Measurements from ENCODE around the gene ZSWIM7.
"Not testable (repeated sequence)": the region's sequence is repeated elsewhere in the genome, so short reads cannot be mapped to it uniquely, and the experiment has no call there.

ZSWIM7 gene

DNA sequence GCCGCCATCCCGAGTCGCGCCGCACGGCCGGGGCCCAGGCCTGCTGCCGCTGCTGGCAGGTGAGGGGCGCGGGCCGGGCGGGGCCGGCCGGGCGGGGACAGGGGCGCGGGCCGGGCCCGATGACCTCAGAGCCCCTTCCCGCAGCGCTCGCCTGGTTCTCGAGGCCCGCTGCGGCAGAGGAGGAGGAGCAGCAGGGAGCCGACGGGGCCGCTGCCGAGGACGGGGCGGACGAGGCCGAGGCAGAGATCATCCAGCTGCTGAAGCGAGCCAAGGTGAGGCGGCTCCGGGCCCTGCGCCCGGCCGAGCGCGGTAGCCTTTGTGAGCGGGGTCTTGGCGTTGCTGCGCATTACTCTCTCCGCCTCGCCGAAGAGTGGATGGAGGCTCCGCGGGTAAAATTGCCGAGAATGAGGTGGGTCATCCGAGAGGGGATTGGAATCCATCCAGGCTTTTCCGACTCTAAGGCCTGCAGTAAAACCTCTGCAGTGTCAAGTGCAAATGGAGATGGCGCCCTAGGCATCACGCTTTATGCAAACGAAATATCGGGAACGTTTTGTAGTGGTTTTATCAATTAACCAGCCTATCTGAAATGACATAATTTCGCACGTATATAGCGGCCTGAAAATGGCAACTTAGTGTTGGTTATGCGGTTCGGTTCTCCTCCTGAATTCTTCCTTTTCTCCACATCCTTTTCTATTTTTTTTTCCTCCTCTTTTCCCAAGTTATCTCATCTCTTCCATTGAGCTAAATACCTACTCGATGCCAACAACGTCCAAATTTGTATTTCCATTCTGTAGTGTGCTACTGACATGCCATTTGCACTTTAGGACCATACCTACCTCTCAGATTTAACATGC, 697 bp upstream of the ZSWIM7 start:
- peak in 1 of 2 donors; percentile 8 for DNase-seq (ENCODE audit: low read depth in 2 of 2)

DNA sequence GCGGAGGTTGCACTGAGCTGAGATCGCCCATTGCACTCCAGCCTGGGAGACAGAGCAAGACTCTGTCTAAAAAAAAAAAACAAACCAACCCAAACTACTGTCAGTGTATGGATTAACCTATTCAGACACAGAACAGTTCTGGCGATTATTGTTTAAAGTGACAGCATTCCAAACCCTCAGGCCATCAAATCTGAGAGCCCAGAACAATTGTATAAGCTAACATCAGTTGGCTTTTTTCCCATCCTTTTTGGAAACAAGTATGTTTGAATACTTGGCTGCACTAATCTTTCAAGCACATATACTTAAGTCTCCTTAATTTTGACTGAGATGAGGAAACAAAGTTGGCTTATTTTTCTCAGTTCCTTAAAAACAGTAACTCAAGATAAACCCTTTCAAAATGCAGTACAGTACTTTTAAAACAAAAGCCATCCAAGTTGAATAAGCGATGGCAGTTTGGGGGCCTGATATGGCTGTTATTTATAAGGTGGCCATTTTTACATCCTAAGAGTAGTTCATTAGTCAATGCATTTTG, 1.4 kb downstream of the ZSWIM7 start:
- no peak for DNase-seq (ENCODE audit: low read depth in 2 of 2)

DNA sequence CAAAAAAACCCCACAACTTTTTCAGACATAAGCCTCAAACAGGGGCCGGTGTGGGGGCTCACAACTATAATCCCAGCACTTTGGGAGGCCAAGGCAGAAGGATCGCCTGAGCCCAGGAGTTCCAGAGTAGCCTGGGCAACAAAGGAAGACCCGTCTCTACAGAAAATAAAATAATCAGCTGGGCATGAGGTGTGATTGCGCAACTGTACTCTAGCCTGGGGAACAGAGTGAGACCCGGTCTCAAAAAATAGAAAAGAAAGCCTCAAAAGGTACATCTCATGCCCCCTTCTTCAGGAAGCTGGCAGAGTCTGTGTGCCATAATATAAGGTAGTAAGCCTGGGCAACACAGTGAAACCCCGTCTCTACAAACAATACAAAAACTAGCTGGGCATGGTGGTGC, 3.2 kb downstream of the ZSWIM7 start:
- DNase-seq (ENCODE audit: low read depth in 2 of 2), result no peak

DNA sequence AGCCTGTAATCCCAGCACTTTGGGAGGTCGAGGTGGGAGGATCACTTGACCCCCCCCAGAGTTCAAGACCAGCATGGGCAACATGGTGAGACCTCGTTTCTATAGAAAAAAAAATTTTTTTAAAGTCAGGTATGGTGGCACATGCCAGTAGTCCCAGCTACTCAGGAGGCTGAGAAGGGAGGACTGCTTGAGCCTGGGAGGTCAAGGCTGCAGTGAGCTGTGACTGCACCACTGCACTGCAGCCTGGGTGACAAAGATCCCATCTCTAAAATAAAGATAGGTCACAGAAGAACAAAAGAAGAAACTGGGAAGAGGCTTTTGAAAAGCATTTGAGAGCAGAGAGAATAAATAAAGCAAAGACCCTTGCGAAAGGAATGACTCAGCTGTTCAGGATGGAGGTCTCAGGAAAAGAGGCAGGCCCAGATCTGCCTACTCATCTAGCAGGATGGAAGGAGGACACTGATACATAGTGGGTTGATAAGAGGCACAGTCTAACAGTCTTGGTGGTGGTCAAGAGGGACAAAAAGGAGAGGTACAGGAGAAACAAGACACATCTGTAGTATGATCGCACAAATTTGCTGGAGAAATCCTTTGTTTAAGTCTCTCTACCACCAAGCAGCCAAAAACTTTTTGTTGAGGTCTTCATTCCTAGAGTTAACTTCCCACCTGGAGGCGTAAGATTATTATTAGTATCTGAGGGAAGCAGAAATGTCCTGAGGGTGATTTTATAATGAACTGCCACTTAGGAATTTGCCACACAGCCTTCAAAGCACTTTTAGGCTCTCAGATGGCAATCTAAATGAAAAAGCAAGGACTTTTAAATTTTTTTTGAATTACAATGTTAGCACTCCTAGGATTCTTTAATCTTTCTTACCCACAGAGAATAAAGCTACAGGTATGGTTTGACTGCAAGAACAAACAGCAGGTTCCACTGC, 17.6 kb downstream of the ZSWIM7 start:
- DNase-seq (ENCODE audit: low read depth in 2 of 2), result no peak

DNA sequence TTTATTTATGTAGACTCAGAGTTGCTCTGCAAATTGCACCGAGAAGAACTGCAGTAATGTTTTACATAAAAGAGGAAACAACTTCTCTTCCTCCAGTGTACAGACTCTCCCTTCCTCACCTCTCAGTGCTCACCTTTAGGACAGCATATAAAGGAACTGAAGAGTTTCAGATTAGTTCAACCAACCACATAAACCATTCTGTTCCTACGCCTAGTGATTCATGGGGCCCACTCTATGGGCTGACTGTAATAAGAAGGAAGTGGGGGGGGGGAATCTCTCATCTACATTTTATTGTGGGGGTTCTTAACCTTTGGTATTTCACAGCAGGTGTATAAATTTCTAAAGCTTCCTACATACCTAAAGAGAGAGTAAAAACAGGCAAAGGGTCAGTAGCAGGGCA, 18.3 kb downstream of the ZSWIM7 start:
- DNase-seq (ENCODE audit: low read depth in 2 of 2), result no peak

DNA sequence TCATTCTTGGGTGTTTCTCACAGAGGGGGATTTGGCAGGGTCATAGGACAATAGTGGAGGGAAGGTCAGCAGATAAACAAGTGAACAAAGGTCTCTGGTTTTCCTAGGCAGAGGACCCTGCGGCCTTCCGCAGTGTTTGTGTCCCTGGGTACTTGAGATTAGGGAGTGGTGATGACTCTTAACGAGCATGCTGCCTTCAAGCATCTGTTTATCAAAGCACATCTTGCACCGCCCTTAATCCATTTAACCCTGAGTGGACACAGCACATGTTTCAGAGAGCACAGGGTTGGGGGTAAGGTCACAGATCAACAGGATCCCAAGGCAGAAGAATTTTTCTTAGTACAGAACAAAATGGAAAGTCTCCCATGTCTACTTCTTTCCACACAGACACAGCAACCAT, 20.5 kb downstream of the ZSWIM7 start:
- DNase-seq (ENCODE audit: low read depth in 2 of 2), result not testable (repeated sequence)

DNA sequence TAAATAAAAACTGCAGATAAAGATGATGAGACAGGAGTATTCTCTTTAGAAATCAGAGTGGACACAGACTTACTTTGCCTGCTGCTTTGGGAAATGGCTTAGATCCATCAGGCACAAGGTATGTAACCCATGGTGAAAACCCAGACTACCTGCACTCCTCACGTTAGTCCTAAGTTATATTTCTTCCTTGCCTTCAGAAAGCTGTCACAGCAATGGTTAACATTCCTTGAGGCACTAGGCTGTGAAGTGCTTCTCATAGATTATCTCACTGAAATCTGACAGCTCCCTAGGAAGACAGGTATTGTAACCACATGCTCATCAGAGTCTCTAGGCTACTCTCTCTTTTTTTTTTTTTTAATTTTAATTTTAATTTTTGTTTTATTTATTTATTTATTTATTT, 20.9 kb downstream of the ZSWIM7 start:
- no peak for DNase-seq (ENCODE audit: low read depth in 2 of 2)

DNA sequence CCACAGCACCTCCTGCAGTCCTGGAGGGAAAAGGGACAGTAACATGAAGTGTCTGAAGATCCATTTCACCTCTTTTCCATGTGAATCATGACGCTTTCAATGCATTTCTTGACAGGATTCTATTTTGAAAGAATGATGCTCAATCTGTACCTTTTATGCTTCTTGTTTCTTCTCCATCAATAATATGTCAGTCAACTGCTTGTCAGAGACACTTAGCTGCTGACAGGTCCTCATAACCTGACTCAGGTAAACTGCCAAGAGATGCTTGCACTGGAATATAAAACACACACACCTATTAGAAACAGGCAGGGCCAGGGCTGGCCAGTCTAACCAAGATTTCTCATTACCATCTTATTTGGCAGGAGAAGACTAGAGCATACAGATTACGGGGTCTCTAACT, 21.6 kb downstream of the ZSWIM7 start:
- no peak for DNase-seq (ENCODE audit: low read depth in 2 of 2)

DNA sequence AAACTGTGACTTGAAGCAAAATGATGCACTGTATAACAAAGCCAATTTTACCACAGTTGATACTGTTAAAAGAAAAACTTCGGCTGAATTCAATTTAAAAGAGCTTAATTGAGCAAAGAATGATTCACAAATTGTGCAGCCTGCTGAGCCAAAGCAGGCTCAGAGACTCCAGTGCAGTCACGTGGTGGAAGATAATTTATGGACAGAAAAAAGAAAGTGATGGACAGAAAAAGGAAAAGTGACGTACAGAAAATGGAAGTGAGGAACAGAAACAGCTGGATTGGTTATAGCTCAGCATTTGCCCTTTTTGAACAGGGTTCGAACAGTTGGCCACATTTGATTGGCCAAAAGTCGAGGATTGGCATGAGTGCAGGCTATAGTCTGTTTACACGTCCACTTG, 25.7 kb downstream of the ZSWIM7 start:
- DNase-seq (ENCODE audit: low read depth in 2 of 2), result no peak

DNA sequence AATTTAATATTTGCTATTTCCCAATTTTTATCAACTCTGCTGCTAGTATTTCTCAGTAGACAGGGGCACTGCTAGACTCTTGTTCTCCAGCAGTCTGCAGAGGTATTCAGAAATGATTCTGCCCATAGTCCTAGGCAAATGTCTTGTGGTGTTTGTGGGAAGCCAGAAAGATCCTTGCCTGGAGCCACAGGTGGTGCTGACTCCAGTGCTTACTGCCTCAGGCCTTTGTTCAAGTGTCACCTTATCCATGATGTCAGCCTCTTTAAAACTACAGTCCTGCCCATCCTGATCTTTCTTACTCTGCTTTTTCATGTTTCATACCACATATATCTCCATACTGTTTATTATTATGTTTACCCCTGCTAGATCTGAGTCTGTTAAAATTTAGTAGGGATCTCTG, 26.5 kb downstream of the ZSWIM7 start:
- no peak for DNase-seq (ENCODE audit: low read depth in 2 of 2)

DNA sequence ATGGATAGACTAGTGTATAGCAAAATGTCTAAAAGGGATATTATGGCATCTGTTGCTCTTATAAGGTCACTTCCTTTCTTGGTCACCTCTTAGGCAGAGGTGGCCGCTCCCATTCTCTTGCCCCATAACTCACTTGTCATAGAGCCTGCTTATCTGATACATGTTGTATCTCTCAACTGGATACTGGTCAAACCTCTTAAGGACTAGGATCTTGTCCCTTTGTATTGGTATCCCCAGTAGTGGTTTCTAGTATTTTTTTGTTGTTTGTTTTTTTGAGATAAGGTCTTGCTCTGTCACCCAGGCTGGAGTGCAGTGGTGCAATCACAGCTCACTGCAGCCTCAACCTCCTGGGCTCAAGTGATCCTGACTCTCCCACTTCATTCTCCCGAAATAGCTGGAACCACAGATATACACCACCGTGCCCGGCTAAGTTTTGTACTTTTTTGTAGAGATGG, 27.0 kb downstream of the ZSWIM7 start:
- no peak for DNase-seq (ENCODE audit: low read depth in 2 of 2)

DNA sequence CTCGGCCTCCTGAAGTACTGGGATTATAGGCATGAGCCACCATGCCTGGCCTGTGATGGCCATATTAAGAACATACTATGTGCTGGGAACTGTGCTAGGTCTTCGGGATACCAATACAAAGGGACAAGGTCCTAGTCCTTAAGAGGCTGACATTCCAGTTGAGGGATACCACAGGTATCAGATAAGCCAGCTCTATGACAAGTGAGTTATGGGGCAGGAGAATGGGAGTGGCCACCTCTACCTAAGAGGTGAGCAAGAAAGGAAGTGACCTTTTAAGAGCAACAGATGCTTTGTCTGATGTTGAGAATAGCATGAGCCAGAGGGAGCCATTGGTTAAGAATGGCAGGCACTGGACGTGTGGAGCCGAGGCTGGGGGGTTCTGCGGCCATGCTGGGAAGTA, 27.6 kb downstream of the ZSWIM7 start:
- no peak for DNase-seq (ENCODE audit: low read depth in 2 of 2)

DNA sequence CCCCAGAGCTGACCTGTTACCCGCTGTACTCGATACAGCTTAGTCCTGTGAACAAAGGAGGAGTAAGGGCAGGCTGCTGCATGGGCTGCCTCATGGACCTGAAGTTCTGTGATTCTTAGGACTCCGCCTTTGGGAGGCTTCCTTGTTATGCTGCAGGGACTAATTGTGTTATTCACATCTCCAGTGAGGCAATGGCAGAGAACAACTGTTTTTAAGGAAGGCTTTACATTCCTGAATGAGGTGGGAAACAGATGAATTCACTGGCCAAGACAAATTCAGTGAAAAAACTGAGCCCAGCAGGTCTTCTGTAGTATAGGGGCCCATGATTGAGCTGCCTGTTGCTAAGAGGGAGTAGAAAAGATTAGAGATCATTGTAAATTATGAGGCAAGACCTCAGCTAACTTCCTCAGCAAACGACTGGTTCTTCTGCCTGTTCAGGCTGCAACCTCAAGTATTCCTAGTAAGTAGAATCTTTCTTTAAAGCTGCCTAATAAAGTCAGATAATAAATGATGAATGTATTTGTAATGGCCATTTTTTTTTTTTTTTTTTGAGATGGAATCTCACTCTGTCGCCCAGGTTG, 28.3 kb downstream of the ZSWIM7 start:
- no peak for DNase-seq (ENCODE audit: low read depth in 2 of 2)

DNA sequence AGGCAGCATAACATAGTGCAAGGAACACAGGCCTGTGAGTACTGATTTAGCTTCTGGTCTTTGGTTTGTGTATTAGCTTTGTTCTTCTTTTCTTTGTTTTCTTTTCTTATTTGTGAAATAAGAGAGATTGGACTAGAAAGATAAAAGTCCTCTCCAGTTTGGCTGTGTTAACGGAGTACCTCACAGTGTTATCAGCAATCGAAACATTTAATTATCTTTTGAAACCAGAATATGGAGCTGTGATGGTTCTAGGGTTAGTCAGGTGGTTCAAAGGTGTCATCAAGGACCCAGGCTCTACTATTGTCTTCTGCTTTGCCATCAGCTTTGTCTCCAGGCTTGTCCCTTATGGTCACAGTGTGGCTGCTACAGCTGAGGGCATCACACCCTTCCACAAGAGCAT, 29.0 kb downstream of the ZSWIM7 start:
- DNase-seq (ENCODE audit: low read depth in 2 of 2), result no peak

DNA sequence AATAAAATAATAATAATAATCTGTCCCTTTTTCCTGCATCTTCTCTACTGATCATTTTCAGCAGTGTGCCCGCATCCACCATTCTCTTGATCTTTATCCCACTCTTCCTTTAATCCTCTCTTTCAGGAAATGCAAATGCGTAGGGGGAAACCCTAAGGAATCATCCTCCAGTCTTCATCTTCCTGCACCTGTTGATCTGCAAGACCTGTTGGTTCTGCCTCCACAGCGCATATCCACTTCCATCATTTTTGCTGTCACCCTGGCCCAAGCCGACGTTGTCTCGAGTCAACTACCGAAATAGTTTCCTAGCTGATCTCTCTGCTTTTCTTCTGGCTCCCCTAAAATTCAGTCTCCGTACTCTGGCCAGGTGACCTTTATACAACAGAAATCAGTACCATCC, 30.0 kb downstream of the ZSWIM7 start:
- no peak for DNase-seq (ENCODE audit: low read depth in 2 of 2)

DNA sequence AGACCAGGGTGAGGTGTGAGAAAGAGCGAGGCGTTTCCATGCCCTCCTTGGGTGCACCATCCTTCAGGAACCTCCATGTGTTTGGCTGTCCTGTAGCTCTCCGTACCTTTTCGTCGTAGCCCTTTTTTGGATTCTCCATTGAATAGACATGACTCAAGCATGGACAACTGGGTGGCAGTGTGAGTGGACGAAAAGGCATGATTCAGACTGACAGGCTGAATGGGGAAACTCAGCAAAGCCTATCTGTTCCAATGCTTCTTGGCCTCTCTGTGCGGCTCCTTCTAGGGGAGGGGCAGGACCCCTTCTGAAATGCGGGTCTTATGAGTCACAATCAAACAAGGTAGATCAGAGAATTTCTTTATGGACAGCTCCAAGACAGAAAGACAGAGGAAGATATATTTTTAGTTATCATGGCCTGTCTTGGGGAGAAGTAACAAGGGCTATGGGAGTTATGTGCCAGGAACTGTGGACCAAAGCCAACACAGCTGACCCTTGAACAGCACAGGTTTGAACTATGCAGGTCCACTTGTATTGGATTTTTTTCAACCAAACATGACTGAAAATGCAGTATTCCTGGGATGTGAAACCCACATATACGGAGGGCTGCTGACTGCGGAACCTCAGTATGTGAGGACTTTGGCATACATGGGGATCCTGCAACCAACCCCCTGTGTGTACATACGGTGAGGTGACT, 31.7 kb downstream of the ZSWIM7 start:
- no peak for DNase-seq (ENCODE audit: low read depth in 2 of 2)

DNA sequence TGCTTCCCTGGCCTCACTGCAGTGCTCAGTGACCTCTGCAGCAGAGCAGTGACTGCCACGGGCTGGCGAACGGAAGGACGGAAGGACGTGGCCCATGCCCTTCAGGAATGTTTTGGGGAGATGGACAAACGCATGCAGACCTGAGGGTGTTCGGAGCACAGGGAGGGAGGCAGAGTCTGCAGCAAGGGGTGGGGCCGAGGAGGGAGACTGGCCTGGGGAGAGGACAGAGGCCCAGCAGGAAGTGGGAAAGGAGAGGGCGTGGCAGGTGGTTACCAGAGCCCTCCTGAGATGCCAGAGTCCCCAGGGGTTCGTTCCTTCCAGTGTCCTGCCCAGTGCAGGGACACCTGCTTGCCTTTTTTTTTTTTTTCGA, 32.6 kb downstream of the ZSWIM7 start:
- no peak for DNase-seq (ENCODE audit: low read depth in 2 of 2)

DNA sequence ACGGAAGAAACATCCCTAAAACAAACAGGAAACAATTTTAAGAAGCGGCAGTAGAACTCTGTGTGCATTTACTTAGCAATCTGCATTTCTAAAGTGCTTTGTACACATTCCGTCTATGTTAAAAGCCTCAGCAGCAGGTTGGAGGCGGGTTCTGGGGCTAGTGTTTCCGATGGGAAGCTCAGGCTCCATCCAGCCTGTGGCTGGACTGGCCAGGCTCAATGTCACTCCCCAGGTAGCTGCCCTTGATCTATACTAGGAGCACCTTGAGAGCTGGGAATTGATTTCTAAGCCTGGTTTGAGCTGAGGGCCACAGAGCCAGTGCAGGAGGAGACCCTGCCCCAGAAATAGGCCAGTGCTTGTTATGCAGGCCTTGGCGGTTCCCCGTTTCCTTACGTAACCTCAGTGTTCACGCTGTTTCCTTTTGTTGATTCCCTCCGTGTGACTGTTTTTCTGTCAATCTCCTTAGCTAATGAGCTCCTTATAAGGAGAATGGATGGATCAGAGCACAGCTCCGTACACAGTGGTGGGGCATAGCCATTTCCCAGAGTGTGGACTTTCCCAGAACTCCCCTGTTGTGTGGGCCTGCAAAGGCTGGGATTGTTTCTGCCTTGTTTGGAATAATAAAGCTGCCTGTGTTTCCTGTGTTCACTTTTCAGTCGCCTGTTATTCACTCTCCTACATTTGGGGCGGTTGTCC, 33.2 kb downstream of the ZSWIM7 start:
- DNase-seq (ENCODE audit: low read depth in 2 of 2), result no peak

DNA sequence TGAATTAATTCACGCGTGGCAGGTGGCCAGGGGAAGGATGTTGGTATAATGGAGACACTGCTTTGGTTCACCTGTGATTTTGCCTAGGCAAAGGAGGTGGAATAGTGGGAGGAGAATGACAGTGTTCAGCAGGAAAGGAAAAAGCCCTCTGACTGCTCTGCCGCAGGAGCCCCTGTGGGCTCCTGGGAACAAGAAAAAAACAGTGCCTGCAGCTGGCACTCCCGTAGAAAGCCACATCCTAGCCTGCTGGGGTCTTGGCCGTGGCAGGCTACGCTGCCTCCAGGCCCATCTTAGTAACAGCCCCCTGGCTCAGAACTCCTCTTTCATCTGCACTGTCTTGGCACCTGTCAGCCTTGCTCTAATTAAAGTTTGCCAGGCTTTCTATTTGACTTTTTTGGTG, 34.0 kb downstream of the ZSWIM7 start:
- no peak for DNase-seq (ENCODE audit: low read depth in 2 of 2)

DNA sequence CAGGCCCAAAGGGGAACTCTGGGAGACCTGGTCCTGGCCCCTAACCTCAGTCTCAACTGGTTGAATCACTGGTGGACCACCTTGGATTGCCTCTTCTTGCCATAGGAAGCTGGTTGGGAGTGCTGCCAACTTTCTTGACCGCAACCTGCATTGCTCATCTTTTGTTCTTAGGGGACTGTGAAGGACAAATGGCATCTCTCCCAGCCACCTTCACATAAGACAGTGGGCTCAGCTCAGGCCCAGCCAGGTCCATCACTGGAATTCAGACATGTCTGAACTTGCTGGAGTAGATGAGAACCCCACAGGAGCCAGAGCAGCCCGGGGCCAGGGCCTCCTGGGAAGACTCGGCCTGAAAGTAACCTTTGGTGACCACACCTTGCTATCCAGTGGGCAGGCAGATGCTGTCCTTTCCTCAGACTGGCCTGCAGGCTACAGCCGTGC, 35.8 kb downstream of the ZSWIM7 start:
- DNase-seq (ENCODE audit: low read depth in 2 of 2), result no peak

DNA sequence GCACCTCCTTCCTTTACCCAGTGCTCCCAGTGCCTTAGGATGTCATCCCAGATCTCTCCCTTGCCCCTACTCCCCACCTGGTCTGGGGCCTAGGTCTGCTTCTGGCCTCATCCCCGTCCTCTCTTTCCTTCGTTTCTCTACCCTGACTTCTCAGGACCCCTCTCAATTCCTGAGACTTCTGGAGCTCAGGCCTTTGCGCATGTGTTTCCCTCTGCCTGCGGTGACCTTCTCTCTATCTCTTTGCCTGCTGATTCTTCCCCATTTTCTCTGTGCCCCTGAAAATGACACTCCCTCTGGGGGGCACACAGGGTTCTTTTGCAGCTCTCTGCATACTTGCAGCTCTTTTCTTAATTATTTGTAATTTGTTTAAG, 41.0 kb downstream of the ZSWIM7 start:
- DNase-seq (ENCODE audit: low read depth in 2 of 2), result no peak

All from stimulated activated CD8-positive, alpha-beta memory T cell treated with anti-CD3 and anti-CD28 coated beads, Interleukin-2, amount 100 ng/mL, for 1 hour (primary cell).